Measurements from ENCODE around the gene DNAJC24.

DNAJC24 gene

DNA sequence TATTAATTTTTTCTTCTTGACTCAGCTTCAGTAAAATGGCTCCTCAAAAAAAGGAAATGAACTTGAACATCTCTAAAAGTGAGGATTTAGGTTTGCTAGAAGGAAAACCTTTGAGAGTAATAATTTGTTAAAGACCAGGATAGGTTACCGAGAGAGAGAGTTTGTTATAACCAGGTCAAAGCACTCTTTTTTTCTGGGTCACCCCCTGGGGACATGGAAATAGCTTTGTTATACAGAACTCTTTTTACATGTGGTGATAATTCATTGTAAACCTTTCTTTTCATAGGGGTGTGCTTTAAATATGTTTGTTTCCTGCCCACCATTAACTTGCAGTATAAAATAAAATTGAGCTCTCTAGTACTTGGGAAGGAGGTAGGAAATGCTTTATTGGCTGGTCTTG lies 47.7 kb downstream of the DNAJC24 start:
- DNase-seq, result no peak

DNA sequence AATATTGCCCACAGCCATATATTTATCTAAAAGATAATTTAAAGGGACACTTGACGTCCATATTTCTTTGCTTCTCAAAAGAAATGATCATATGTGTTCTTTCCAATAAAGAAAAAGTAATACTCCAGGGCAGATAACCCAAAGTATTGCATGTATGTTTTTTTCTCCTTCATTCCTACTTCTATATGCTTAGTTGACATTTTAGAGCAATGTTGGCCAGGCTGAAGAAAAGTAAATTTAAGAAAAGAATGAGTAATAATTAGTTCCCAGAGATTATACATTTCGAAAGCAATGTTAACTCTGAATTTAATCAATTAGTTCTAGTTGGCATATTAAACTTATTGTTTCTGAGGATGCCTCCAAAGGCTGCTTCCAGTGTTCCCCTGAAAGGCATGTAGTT lies 48.2 kb downstream of the DNAJC24 start:
- DNase-seq, result no peak

DNA sequence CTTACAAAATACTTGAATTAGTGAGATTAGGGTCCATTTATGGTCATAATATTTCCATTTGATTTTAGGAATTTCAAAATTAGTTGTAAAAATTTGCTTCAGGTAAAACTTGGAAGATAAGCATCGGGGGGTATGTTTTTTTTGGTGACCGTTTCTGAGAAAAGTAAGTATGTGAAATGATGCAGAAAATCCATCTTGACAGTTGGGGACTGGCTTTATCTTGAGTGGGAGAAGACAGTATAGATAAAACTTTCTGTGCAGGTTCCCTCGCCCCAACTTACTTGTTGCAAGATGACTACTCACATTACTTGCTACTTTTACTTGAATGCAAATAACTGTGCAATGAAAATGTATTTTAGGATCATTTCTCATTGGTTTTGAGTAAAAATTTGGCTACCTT lies 49.5 kb downstream of the DNAJC24 start:
- DNase-seq, result no peak

DNA sequence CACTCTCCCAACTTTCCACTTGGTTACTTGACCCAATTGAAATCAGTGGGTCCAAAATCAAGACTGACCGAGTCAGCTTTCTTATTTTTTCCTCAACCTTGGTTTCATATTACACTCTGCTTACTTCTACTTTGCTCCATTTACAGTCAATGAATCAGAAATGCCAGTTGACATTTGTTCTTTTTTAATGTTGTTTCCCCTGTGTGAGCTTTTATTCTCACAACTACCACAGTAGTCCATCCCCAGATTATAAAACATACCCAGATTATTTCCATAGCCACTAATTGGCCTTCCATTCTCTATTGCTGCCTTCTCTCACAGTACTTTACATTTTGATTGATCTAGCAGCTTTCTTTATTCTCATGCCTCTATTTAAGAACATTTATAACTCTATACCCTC lies 50.0 kb downstream of the DNAJC24 start:
- no peak for DNase-seq

DNA sequence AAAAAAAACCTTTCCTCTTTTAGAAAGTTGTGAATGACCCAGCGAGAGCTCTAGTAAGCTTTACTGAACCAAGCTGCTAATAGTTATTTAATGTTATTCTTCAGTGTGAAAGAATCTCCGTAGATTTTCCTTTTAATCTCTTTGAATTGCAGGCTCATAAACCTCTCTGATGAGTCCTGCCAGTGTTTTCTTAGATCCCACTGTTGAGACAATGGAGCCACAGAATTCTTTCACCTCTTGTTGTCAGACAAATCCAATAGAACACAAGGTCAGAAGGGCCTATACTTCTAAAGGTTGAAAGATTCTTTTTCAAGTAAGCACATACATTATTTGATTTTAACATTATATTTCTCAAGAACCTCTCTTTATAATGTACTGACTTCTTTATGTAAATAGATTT lies 52.2 kb downstream of the DNAJC24 start:
- no peak for DNase-seq

DNA sequence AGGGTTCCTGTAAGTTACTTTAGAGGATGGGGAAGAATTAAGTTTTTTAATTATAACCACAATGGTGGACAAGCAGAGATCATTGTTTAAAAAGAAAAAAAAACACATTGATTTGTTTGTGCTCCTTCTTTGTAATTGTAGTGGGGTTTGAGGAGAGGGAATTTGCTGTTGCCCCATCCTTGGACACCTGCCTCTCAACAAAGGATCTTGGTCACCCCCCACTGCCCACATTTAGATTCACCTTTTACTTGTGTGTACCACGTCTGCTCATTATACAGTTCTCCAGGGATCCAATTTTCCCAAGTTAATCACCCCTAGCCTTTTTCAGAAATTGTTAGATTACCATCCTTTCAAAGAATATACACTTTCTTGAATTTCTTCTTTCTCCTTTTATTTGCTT lies 53.0 kb downstream of the DNAJC24 start:
- DNase-seq, result no peak

DNA sequence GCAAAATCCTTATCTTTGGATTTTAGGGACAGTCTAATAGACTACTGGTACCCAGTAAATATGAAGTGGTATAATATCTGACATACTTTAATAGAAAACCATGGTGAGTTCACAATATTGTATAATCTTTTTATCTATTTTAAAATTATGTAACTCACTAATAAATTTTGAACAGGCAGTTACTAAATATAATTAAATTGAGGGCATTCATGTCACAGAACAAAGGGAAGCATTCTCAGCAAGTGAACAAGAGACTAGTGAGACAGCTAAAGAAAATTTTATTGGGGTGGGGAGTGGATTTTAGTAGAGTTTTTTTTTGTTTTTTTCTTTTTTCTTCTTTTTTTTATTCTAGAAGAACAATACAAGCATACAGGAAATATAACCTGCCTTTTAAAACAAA lies 55.0 kb downstream of the DNAJC24 start:
- no peak for DNase-seq

DNA sequence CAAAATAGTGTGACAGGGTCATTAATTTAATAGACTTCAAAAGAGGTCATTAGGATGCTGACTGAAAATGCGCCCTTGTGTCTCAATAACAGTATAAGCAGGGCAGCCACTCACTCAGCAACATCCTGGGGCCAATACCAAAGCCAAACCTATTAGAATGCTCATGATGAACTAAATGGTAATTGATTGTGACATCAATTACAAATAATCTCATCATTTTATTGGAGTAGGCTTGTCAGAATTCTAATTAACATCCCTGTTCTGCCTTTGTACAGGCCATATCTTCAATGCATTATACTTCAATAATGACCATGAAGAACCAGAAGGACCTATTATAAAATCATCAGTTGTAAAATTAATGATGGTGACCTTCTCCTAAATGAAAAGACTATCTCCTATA lies 64.2 kb downstream of the DNAJC24 start:
- DNase-seq, result no peak

DNA sequence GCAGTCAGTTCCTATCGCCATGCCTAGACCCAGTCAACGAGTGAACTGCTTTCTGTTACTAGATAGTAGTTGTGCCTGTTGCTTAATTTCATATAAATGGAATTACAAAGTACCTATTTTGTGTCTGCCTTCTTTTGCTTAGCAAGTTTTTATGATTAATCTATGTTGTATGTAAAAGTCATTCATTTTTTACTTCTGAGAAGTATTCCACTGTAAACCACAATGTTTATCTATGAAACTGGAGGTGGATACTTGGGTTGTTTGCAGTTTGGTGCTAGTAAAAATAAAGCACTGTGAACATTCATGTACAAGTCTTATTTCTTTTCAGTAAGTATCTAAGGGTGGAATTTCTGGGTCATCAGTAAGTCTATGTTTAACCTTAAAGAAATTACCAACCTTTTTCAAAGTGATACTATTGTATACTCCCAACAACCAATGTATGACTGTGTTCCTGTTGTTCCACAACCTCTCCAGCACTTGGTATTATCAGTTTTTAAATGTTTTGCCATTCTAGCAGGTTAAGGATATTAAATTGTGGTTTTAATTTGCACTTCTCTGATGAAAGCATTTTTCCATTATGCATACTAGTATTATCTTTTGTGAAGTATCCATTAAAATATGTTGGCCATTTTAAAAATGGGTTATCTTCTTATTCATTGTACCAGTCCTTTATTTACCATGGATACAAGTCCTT lies 68.2 kb downstream of the DNAJC24 start:
- no peak for DNase-seq

DNA sequence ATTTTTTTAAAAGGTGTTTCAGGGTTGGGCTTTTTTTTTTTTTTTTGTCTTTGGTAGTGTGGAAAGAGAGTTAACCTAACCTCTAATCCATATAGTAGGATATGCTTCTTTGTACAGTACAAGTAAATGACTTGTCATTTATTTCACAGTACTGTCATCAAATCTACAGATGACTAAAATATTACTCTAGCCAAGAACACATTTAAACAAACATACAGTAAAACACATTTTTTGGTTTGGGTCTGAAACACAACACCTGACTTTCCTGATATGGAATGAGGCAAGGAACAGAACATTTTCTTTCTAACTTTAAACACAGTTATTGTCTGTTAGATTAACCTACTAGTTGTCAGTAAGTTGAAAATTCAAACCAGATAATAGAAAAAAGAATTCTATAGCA lies 71.6 kb downstream of the DNAJC24 start:
- DNase-seq, result no peak

DNA sequence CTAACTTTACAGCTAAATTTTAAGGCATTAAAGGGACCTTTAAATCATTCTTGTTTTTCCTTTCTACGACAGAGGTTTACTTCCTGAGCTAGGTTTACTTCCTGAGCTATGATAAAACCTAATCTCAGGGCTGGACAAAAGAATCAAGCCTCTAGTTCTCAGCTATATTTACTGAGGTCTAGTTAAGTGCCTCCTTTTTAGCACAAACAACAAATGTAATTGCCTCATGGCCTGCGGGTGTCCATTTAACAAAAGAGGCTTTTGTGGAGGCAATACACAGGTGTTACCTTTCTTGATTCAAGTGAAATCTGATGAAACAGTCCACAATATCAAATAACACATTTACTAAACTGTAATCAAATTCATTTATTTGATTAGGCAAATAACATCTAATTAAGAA lies 72.4 kb downstream of the DNAJC24 start:
- no peak for DNase-seq

DNA sequence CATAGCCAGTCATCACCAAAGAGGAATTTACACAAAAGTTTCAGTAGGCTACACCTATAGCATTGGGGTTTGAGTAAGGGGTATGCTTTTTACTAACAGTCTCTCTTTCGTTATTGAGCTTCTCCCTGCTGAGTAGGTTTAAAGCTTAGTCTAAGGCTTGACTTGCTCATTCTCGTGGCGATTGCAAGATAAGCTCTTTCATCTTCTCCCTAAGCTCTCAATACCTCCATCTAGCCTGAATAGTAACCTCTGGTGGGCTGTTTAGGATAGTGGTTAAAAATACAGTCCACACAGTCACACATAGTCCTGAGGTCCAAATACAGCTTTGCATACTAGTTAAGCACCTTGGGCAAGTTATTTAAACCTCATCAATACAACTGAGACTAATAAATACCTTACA lies 74.1 kb downstream of the DNAJC24 start:
- no peak for DNase-seq

DNA sequence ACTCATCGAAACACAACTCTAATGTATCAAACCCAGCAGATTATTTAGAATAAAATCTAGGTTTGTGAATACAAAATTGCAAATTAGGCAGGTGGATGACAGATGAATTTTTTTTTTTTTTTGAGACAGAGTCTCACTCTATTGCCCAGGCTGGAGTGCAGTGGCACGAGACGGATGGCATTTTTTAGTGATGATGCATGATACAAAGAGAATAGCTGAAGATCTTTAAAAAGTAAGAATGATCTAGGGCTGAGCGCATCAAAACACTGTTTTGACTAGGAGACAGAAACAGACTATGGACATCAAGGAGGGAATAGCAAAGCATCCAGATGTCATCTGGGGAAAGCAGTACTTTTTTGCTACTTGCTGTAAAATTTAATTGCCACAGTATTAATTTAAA lies 76.0 kb downstream of the DNAJC24 start:
- no peak for DNase-seq

DNA sequence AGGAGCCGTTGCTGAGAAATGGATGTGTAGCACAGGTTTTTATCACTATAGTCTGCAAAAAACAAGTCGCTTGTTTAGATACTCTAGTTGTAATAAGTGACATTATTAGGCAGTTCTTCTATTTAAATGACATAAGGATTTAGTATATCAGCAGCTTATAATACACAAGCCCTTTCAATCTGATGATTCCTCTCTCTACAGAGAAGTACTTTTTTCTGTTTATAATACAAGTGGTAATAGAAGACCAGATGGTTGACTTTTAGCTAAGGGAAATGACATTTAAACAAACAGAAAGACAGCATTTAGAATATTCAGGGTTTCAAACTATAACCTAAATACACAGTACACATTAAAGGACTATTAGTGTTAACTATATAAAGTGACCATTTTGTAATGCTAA lies 79.4 kb downstream of the DNAJC24 start:
- no peak for DNase-seq

DNA sequence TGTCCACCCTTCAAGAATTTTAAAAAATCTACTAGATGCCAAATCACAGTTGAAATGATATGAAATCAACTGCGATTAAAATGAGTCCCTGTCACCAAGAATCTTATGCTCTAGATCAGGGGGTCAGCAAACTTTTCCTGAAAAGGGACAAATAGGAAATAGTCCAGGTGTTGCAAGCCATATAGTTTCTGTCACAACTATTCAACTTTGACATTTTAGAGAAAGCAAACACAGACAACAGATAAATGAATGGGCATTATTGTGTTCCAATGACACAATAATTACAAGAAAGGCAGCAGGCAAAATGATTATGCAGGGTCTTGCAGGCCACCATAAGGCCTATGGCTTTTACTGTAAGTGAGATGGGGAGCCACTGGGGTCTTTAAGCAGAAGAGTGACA lies 81.2 kb downstream of the DNAJC24 start:
- DNase-seq, result no peak

DNA sequence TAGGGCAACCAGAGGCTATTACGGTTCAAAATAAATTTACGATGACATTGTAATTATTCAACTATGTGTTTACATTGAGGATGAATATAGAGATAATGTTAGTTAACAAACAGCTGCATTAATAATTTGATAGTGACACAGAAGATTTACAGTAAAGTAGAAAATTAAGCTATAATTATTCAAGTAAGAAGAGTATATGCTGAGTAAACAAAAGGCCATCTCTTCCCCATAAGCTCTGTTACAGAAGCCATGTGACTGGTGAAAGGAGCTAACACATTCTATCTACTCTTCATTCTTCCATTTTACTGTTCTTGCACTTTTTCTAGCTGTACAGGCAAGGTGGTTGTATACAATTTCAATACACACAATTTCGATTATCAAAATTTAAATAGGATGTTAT lies 85.5 kb downstream of the DNAJC24 start:
- no peak for DNase-seq

DNA sequence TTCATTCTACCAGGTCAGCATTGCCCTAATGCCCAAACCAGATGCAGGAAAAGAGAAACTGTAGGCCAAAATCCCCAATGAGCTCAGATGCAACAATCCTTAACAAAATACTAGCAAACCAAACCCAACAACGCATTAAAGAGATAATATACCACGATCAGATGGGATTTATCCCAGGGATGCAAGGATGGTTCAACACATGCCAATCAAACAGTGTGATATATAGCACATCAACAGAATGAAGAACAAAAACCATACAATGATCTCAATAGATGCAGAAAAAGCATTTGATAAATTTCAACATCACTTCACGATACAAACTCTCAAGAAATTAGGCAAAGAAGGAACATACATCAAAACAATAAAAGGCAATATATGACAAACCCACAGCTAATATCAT lies 94.8 kb downstream of the DNAJC24 start:
- DNase-seq, result no peak

DNA sequence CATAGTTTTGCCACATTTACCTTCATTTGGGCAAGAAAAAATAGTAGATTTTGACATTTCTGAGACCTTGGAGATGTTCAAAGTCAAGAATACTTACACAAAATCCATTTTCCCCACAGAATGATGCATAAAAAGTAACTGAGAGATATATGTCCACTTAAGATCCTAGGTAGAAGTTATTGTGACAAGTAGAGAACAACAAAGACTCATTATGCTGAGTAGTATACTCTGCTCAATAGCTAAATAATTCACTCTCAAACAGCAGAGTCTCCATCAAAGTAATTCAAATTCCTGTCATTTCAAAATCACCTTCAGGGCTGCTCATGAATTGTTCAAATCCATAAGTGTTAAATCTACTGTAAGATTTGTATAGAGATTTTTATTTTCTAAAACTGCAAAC lies 104.4 kb downstream of the DNAJC24 start:
- no peak for DNase-seq

DNA sequence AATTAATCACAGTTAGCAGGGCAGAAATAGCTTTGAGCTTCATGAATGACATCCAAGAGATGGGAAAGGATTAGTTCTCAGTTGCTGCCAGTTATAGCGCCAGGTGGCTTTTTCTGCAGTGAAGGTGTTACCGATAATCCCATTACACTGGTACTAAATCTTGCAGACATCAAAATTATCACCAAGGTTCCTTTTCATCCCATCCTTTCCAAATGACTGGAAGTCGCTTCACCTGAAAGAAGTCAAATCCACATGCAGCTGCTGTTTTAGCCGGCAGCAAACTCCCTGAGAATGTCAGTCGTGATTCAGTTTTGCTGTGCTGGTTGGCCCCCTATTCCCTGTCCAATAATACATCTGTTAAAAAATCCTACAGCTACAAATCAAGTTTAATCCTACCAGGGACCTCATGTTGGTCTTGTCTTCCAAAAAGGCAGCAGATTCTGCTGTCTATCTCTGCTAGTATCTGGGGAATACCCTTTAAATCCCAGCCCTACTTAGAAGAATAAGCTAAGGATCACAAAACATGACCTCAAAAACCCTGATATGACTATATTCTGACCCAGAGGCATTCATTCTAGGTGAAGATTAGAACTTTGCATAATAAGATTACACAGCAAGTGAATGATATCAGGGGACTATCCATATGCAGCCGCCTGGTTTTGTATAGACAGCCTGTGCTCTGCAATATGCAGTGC lies 108.0 kb downstream of the DNAJC24 start:
- DNase-seq, result no peak

DNA sequence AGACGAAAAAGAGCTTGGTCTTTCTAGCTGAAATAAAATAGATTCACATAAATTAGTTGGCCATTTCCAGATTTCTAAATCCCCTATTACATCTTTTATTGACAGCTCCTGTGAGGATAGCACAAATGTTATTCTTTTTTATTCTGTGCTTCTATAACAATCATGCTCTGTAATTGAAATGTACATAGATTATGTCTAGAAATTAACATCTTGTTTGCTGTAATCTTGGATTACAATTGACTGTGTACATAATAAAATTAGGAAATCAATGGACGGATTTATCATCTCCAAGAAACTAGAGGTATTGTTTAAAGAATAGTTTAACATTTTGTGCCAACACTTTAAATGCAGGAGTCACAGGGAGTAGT lies 108.5 kb downstream of the DNAJC24 start:
- DNase-seq, result no peak

DNA sequence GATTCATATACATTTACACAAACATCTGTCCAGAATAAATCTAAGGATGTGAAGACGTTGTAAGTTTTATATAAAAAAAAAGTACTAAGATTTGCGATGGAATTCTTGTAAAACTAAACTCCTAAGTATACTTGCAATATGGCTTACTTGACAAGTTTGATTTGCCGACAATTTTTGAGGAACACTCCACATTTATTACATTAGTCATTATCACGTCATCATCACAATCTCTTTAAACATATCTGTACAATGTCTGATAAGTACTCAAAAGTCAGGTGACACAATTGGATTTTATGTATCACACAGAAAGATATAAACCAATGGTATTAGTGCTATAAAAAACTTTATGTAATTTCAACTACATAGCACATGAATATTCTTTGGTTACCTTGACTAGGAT lies 109.4 kb downstream of the DNAJC24 start:
- no peak for DNase-seq

DNA sequence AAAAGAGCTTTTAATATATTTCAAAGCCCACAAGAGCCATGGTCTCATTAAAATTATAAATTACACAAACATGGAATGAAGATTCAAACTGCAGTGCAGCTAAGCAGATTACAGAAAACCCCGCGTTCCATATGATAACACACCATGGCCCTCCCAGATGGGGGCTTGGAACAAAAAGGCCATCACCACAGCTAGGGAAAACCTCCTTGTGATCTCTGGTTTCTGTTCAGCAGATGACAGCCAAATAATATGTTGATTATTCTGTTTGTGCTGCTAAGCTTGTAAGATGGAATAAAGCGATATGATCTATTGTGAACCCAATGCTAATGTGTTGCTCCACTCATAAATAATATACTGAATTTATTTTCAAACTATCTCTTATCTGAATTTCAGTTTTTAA lies 111.3 kb downstream of the DNAJC24 start:
- no peak for DNase-seq

All from suppressor macrophage treated with lipopolysaccharide for 1 hour (primary cell).